Pancreas (tissue), 10 donors: ENCODE data around the gene PRPH. TPM values are rescaled to one million over a fixed set of nuclear protein-coding genes. Genes with fewer than 3 reads are reported as not detected.

ENCODE experiments used
- ATAC-seq, 4 donors: fragments of 200-7000 bp; cut with Tn5 transposase; one replicate each; pipeline versions ENCODE4 v1.8.0 to v1.9.1; 2020; ENCODE audit warnings: mild to moderate bottlenecking in 4 of 4, moderate library complexity in 4 of 4
- DNase-seq, 6 donors: peaks; one replicate each; pipeline ENCODE4 v3.0.0-alpha.2; 2020
- FAIRE-seq: peaks from 2 replicates; lab custom pipeline; 2012; peaks lifted over from hg19 to GRCh38; lab: Jason Lieb, UNC
- H3K27ac ChIP-seq, 4 donors: fragments of 200-600 bp; sonication (generic); 1 replicate in 3 of 4; 2 replicates in 1 of 4; pipeline versions ENCODE4 v1.5.0 to v1.8.0; 2020
- H3K27me3 ChIP-seq, 4 donors: fragments of 200-600 bp; one replicate each; pipeline ENCODE4 v1.8.0; 2021
- H3K36me3 ChIP-seq, 3 donors: fragments of 200-600 bp; sonication (generic) in 1 of 3; one replicate each; pipeline versions ENCODE4 v1.5.0 to v1.8.0; 2020 to 2021
- H3K4me1 ChIP-seq, 3 donors: fragments of 200-600 bp; one replicate each; pipeline ENCODE4 v1.8.0; 2021
- H3K4me3 ChIP-seq, 4 donors: fragments of 200-600 bp; sonication (generic) in 2 of 4; one replicate each; pipeline versions ENCODE4 v1.5.0 to v1.8.0; 2020 to 2021
- H3K9me3 ChIP-seq, 4 donors: fragments of 200-600 bp; one replicate each; pipeline ENCODE4 v1.8.0; 2021
- WGBS, 2 donors: extraction: QIAGEN DNeasy Blood & Tissue Kit; methylation state at CpG; one replicate each; pipeline ENCODE4 v1.1.7; 2013; 5-methylcytosine and 5-hydroxymethylcytosine counted together
- intact Hi-C, 3 donors: fragments of 100-400 bp; cut with DNase I; formaldehyde crosslinking; loops; one replicate each; pipeline versions ENCODE4 v1.11.1 to v1.14.2; 2022
- polyA plus RNA-seq, 2 donors: library from polyadenylated mRNA; stranded (reverse); fragments of 200-250 nt; gene quantifications; one replicate each; pipeline ENCODE4 v1.2.3, GENCODE V29; 2013
- total RNA-seq, 6 donors: library from RNA; stranded (reverse); fragmentation: NEBNext Ultra II Directional in 4 of 6; extraction: Animal tissue kit (Norgen Biotek cat#: 25700) in 4 of 6; gene quantifications; one replicate each; pipeline versions ENCODE4 v1.2.1 to v1.2.4, GENCODE V29; 2021 to 2023
- TF ChIP-seq, protein P1 (sequence below), 4 donors: fragments of 200-600 bp; sonication (generic) in 3 of 4; IDR thresholded peaks; one replicate each; pipeline versions ENCODE4 v1.5.0 to v1.8.0; 2021; ENCODE audit warnings: antibody characterized with exemption in 4 of 4
- donor health status: healthy with polysubstance abuse.
- donor health status: DM: no; HTN: no; CAD: no; lungs with moderate emphysema.
- donor health status: DM: no; HTN: no; CAD: no.
- donor health status: control.
- donor health status: control.
- donor health status: Bipolar disorder and iron deficiency.
- donor health status: DM: yes; HTN: yes; CAD: no.
- donor health status: DM: no; HTN: no; CAD: no.
- donor health status: DM: no; HTN: no; CAD: no.
- donor health status: DM: yes; HTN: yes; CAD: no.

The PRPH gene
- total and polyA plus RNA-seq, 8 donors, result 0.44 to 18.7 (median 1.1) TPM

DNA sequence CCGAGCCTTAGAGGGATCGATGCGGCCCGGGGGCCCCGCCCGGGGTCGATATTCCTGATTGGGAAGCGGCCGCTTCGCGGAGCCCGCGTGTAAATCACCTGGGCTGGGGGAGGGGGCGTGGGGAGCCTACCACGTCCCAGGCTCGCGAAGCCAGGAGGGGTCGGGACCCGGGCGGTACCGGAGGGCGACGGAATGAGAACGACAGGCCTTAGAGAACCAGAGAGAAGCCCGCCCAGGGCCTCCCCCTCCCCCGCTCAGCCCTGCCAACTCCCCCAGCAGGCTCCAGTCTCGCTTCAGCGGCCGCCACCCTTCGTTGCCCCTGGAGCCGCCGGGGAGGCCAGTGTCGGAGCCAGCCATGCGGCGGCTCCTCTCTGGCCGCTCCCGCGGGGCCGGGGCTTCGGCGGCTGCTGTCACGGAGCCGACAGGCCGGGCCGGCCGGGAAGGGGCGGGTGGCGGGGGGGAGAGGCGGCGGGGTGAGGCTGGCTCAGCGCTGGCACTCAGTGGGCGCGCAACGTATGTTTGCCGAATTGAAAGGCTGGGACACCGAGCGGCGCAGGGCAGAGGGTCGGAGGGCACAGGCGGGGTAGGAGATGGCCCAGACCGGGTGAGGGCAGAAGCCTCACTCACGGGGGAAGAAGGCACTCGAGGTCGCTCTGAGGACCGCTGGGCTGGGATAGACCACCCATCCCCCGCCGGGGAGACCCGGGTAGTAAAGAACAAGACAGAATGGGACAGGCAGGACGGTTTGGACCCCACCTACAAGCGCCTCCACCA, 50.3 kb downstream of the PRPH start:
- TF ChIP-seq, protein P1, sequence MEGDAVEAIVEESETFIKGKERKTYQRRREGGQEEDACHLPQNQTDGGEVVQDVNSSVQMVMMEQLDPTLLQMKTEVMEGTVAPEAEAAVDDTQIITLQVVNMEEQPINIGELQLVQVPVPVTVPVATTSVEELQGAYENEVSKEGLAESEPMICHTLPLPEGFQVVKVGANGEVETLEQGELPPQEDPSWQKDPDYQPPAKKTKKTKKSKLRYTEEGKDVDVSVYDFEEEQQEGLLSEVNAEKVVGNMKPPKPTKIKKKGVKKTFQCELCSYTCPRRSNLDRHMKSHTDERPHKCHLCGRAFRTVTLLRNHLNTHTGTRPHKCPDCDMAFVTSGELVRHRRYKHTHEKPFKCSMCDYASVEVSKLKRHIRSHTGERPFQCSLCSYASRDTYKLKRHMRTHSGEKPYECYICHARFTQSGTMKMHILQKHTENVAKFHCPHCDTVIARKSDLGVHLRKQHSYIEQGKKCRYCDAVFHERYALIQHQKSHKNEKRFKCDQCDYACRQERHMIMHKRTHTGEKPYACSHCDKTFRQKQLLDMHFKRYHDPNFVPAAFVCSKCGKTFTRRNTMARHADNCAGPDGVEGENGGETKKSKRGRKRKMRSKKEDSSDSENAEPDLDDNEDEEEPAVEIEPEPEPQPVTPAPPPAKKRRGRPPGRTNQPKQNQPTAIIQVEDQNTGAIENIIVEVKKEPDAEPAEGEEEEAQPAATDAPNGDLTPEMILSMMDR (IDR thresholded peaks at IDR 0.05), result no peak
- Histone ChIP-seq H3K4me3 (peak overlapping the region; percentile 5 to 40 (median 22)), H3K27ac (no peak overlapping the region), H3K9me3 (no peaks in the 10 kb centered on the region), H3K36me3 (no peaks in the 10 kb centered on the region), H3K27me3 (peaks cover 0 to 4% (median 0%) of the 10 kb centered on the region in 4 donors), H3K4me1 (peaks cover 24 to 34% (median 29%) of the 10 kb centered on the region in 3 donors)
- peak in 5 of 6 donors; percentile 38 to 82 (median 63) for DNase-seq
- FAIRE-seq, result no peak
- intact Hi-C loops, result loop anchor here in 1 of 3 donors (10.0 kb wide), 1 partner anchor 170 kb away; no protein-coding TSS in a partner anchor
- peak; percentile 5 to 29 (median 8) for ATAC-seq
- 1% methylated on average over 47 to 70 of the region's 70 CpGs for WGBS, 2 donors

DNA sequence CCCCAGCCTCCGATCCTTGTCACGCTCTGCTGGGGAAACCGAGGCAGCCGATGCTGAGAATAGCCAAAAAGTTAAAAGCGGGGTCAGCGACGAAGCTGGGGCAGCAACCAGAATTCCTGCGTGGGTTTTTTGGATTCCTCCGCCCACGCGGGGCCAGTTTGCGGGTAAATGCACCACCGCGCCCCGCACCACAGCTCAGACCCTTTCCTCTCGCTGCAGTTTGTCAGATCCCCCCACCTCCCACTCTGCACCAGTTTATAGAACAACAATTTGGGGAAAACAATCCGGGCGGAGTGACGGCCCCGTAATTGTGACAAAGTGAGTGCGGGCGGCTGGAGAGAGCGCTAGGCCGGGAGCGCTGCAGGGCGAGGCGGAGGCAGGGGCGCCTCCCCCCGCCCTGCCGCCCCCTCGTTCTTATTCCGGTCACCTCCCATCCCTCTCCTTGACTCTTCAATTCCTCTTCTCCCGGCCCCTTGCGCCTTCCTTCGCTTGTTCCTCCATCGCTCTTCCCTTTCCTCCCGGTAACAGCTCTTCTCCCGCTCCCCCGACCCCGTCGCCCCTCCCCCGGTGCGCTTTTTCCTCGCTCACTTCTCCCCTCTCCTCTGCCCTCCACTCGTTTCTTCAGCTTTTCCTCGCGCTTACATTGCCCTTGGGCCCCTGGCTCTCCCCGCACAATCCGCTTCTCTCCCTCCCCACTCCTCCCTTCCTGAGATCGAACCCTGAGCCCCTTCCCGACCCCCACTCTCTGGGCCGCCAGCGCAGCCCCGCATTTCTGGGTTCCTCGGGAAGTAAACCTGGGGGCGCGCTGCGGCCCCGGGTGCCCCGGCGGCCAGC, 51.1 kb downstream of the PRPH start:
- H3K36me3 ChIP-seq, result no peaks in the 10 kb centered on the region
- no peaks in the 10 kb centered on the region for H3K9me3 ChIP-seq
- H3K4me1 ChIP-seq, result peaks cover 24 to 34% (median 29%) of the 10 kb centered on the region in 3 donors
- intact Hi-C loops, result loop anchor here in 1 of 3 donors (10.0 kb wide), 1 partner anchor 169 kb away; no protein-coding TSS in a partner anchor
- peak in 1 of 6 donors; percentile 15 for DNase-seq
- ATAC-seq, result no peak
- peaks cover 0 to 4% (median 0%) of the 10 kb centered on the region in 4 donors for H3K27me3 ChIP-seq
- no peak for FAIRE-seq
- H3K27ac ChIP-seq, result no peak overlapping the region
- H3K4me3 ChIP-seq, result peak overlapping the region in 3 of 4 donors; percentile 5 to 40 (median 34)
- 3 to 4% methylated on average over 55 to 61 of the region's 61 CpGs for WGBS, 2 donors
- TF ChIP-seq, protein P1 (IDR thresholded peaks at IDR 0.05), result no peak

DNA sequence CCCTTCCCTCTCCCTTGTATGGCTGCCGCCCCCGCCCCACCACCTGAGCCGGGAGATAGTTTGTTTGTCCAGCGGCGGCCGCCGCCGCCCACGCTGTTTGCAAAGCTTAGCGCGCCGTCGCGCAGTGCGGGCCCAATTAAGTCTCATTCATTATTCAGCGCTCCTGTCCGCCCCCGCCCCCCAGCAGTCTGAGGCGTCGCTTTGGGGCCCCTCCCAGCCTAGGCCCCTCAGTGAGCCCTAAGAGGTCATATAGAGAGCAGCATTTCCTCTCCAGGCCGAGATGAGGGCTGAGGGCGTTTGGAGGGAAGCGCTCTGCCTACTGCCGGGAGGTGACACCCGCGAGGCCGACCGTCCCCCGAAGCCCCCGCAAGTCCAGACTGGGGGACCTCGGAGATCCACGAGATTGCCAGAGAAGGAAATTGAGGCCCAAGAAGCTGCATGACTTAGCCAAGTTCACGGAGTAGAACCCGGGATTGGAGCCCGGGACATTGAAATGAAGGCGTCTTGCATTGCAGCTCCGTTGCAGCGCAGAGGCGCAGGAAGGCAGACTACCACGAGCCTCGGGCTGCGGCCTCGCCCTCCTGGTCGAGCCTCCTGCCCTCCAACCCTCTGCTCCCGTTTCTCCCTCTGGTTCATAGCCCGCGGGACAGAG, 51.8 kb downstream of the PRPH start, which contains the start of gene DNAJC22:
Gene DNAJC22, plus strand, starts transcription at position 230 of the 652 bp plus-strand sequence. CDS start 1,985 bp downstream, outside the sequence.
- no peak for FAIRE-seq
- Histone ChIP-seq H3K9me3 (no peaks in the 10 kb centered on the region), H3K36me3 (no peaks in the 10 kb centered on the region), H3K4me1 (peaks cover 24 to 34% (median 29%) of the 10 kb centered on the region in 3 donors), H3K4me3 (peak within 1 kb of the TSS; percentile 16 to 40 (median 30)), H3K27ac (no peak within 1 kb of the TSS), H3K27me3 (peaks cover 0 to 4% (median 0%) of the 10 kb centered on the region in 4 donors)
- WGBS, 2 donors, result 3 to 7% methylated on average over 44 to 47 of the region's 47 CpGs
- TF ChIP-seq, protein P1 (IDR thresholded peaks at IDR 0.05), result no peak
- intact Hi-C loops, result loop anchor here in 1 of 3 donors (10.0 kb wide), 1 partner anchor 168 kb away; no protein-coding TSS in a partner anchor
- ATAC-seq, result peak; percentile 5 to 11 (median 8)
- peak in 4 of 6 donors; percentile 28 to 78 (median 38) for DNase-seq

DNA sequence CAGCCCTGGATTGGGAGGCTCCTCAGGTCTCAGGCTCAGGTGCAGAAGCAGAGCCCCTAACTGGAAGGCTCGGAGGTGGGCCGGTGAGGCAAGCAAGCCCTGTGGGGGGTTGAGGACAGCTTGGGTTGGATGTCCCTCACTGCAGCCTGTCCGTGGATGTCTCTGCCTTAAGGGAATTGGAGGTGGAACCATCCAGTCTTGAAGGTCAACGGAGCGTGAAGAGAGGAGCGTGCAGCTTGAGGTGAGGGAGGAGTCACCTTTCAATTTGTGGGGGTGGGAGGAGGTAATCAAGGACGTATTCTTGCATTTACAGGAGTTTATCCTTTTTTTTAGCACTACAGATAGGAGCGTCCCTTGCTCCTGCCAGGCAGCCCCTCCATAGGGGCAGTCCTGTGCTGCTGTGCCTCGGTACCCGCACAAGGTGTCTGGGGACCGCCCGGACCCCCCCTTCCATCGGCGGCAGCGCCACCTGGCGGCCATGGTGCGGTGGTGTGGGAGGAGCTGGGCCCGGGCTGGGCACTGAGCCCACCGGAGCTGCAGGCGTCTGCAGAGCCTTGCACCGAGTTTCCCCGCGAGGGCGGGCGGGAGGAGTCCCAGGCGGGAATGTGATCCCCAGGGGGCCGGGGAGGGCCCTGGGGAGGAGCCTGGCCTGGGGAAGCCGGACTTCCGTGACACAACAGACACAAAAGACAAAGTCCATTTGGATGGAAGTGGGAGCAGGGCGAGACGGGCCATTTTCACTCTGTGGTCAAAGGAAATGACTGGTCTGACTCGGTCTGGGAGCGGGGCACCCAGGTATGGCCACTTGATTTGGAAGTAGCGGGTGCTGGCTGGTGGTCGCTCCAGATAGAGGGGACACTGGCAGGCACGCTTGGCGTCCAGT, 52.6 kb downstream of the PRPH start:
- Histone ChIP-seq H3K4me3 (peak overlapping the region; percentile 16 to 40 (median 30)), H3K27ac (peak overlapping the region in 1 of 4 donors; percentile 30), H3K36me3 (no peaks in the 10 kb centered on the region), H3K27me3 (peaks cover 0 to 4% (median 0%) of the 10 kb centered on the region in 4 donors), H3K4me1 (peaks cover 24 to 34% (median 29%) of the 10 kb centered on the region in 3 donors), H3K9me3 (no peaks in the 10 kb centered on the region)
- intact Hi-C loops, result loop anchor here in 1 of 3 donors (10.0 kb wide), 1 partner anchor 167 kb away; no protein-coding TSS in a partner anchor
- 4 to 5% methylated on average over 37 of the region's 37 CpGs for WGBS, 2 donors
- FAIRE-seq (no peak), ATAC-seq (peak; percentile 94 to 97 (median 95)), DNase-seq (peak; percentile 94 to 99 (median 96))
- TF ChIP-seq, protein P1 (IDR thresholded peaks at IDR 0.05), result peak; percentile 97 to 99 (median 99)
